H1 (cell line): Measurements from ENCODE around the gene SENP1. TPM values are rescaled to one million over a fixed set of nuclear protein-coding genes. Genes with fewer than 3 reads are reported as not detected.

Source experiments
- CTCF ChIA-PET: fragments of 300-600 bp; sonication (Branson Sonifier 250); formaldehyde crosslinking; loops from one replicate; lab custom pipeline; 2021; ENCODE audit not compliant: partially characterized antibody; lab: Charles Lee
- POLR2A ChIA-PET: fragments of 300-600 bp; sonication (Branson Sonifier 250); formaldehyde crosslinking; loops from one replicate; lab custom pipeline; 2021; ENCODE audit warnings: inconsistent platforms; ENCODE audit not compliant: partially characterized antibody; lab: Charles Lee
- DNase-seq, 2 experiments: peaks; one replicate each; pipeline versions ENCODE4 v3.0.0 to v3.0.0-alpha.2; 2010 to 2022; ENCODE audit warnings: low spot score in 2 of 2, low read depth in 1 of 2, mixed read lengths in 1 of 2
- FAIRE-seq: peaks from 2 replicates; lab custom pipeline; 2011; peaks lifted over from hg19 to GRCh38; lab: Jason Lieb, UNC
- H2AFZ ChIP-seq: 2 replicates; pipeline ENCODE4 v1.8.1; 2012; ENCODE audit warnings: low read length, inconsistent platforms
- H2AK5ac ChIP-seq: 2 replicates; pipeline ENCODE4 v1.6.1; 2013; ENCODE audit warnings: low read depth, low read length
- H2BK120ac ChIP-seq: replicated peaks from 2 replicates; pipeline ENCODE3; 2013; ENCODE audit warnings: low read depth, low read length, inconsistent platforms
- H2BK12ac ChIP-seq: 2 replicates; pipeline ENCODE4 v1.6.1; 2013; ENCODE audit warnings: low read depth, low read length
- H2BK15ac ChIP-seq: 2 replicates; pipeline ENCODE4 v1.6.1; 2013; ENCODE audit warnings: low read length
- H2BK20ac ChIP-seq: 2 replicates; pipeline ENCODE4 v1.6.1; 2013; ENCODE audit warnings: low read length
- H2BK5ac ChIP-seq: 2 replicates; pipeline ENCODE4 v1.6.1; 2013; ENCODE audit warnings: low read depth, low read length
- H3K14ac ChIP-seq: 2 replicates; pipeline ENCODE4 v1.6.1; 2013; ENCODE audit warnings: inconsistent platforms; ENCODE audit not compliant: insufficient read length
- H3K18ac ChIP-seq: 2 replicates; pipeline ENCODE4 v1.6.1; 2013; ENCODE audit warnings: low read length; ENCODE audit errors: extremely low read depth
- H3K23ac ChIP-seq: 2 replicates; pipeline ENCODE4 v1.6.1; 2013; ENCODE audit warnings: inconsistent platforms; ENCODE audit not compliant: insufficient read length
- H3K23me2 ChIP-seq: 2 replicates; pipeline ENCODE4 v1.6.1; 2013; ENCODE audit warnings: low read depth, low read length
- H3K27ac ChIP-seq: 2 replicates; pipeline ENCODE4 v1.6.1; 2011; ENCODE audit warnings: low read depth, low read length, inconsistent platforms
- H3K27me3 ChIP-seq, 4 experiments: replicated peaks in 1 of 4; 1 replicate in 1 of 4; 2 replicates in 3 of 4; pipeline versions ENCODE4 v1.6.1 to v1.8.1; 2011 to 2013; ENCODE audit warnings: low read length in 3 of 4, mild to moderate bottlenecking in 3 of 4, inconsistent platforms in 2 of 4, mixed read lengths in 2 of 4, moderate library complexity in 1 of 4; ENCODE audit not compliant: control insufficient read depth in 3 of 4, insufficient read depth in 3 of 4; ENCODE audit errors: extremely low read depth in 1 of 4
- H3K36me3 ChIP-seq, 4 experiments: 2 replicates each; pipeline versions ENCODE4 v1.6.1 to v1.8.1; 2011 to 2013; ENCODE audit warnings: mild to moderate bottlenecking in 4 of 4, low read length in 3 of 4, moderate library complexity in 2 of 4, control low read depth in 1 of 4, inconsistent platforms in 1 of 4; ENCODE audit not compliant: insufficient read depth in 4 of 4, control insufficient read depth in 2 of 4
- H3K4ac ChIP-seq: replicated peaks from 2 replicates; pipeline ENCODE3; 2013; ENCODE audit warnings: low read length, low read depth, mixed read lengths, inconsistent platforms; ENCODE audit not compliant: insufficient read length
- H3K4me1 ChIP-seq, 4 experiments: replicated peaks in 1 of 4; 1 replicate in 1 of 4; 2 replicates in 3 of 4; pipeline versions ENCODE4 v1.6.1 to v1.8.1; 2011 to 2013; ENCODE audit warnings: low read length in 3 of 4, inconsistent platforms in 2 of 4, mixed read lengths in 1 of 4; ENCODE audit not compliant: insufficient read depth in 4 of 4, control insufficient read depth in 3 of 4
- H3K4me2 ChIP-seq, 2 experiments: 2 replicates each; pipeline versions ENCODE4 v1.6.1 to v1.8.1; 2011 to 2013; ENCODE audit warnings: low read depth in 2 of 2, low read length in 2 of 2, control low read depth in 1 of 2, inconsistent platforms in 1 of 2, mild to moderate bottlenecking in 1 of 2; ENCODE audit not compliant: insufficient read depth in 1 of 2
- H3K4me3 ChIP-seq, 4 experiments: fragments of 200-600, 300-600 bp in 1 of 4; sonication (generic), shearing (Covaris generic), sonication (Bioruptor Twin) in 1 of 4; 2 replicates each; pipeline versions ENCODE4 v1.5.1 to v1.8.1; 2011 to 2016; ENCODE audit warnings: low read length in 4 of 4, low read depth in 3 of 4, control low read depth in 2 of 4, inconsistent platforms in 2 of 4, mild to moderate bottlenecking in 2 of 4, mixed read lengths in 1 of 4, moderate library complexity in 1 of 4; ENCODE audit not compliant: insufficient read depth in 2 of 4; ENCODE audit errors: extremely low read depth in 1 of 4
- H3K56ac ChIP-seq: replicated peaks from 2 replicates; pipeline ENCODE3; 2013; ENCODE audit warnings: low read depth, mild to moderate bottlenecking, mixed read lengths, low read length, inconsistent platforms; ENCODE audit not compliant: insufficient read length
- H3K79me1 ChIP-seq: 2 replicates; pipeline ENCODE4 v1.6.1; 2013; ENCODE audit warnings: low read depth, low read length, control low read depth
- H3K79me2 ChIP-seq, 2 experiments: 2 replicates each; pipeline versions ENCODE4 v1.6.1 to v1.8.1; 2012 to 2013; ENCODE audit warnings: low read length in 2 of 2, mild to moderate bottlenecking in 2 of 2, inconsistent platforms in 1 of 2; ENCODE audit not compliant: insufficient read depth in 2 of 2, control insufficient read depth in 1 of 2
- H3K9ac ChIP-seq, 4 experiments: replicated peaks in 1 of 4; 1 replicate in 1 of 4; 2 replicates in 3 of 4; pipeline versions ENCODE4 v1.6.1 to v1.8.1; 2011 to 2013; ENCODE audit warnings: low read depth in 3 of 4, low read length in 3 of 4, control low read depth in 2 of 4, mild to moderate bottlenecking in 2 of 4, moderate library complexity in 2 of 4, inconsistent platforms in 1 of 4; ENCODE audit errors: extremely low read depth in 1 of 4
- H3K9me3 ChIP-seq, 2 experiments: 2 replicates each; pipeline versions ENCODE4 v1.6.1 to v1.8.1; 2012 to 2013; ENCODE audit warnings: mild to moderate bottlenecking in 2 of 2, moderate library complexity in 2 of 2, control low read depth in 1 of 2, inconsistent platforms in 1 of 2, low read depth in 1 of 2, low read length in 1 of 2, mixed read lengths in 1 of 2; ENCODE audit not compliant: insufficient read depth in 2 of 2
- H4K20me1 ChIP-seq, 2 experiments: replicated peaks in 1 of 2; 2 replicates each; pipeline versions ENCODE3 to v1.8.1; 2011 to 2013; ENCODE audit warnings: inconsistent platforms in 2 of 2, low read length in 2 of 2, mild to moderate bottlenecking in 1 of 2; ENCODE audit not compliant: insufficient read depth in 2 of 2, control insufficient read depth in 1 of 2
- H4K5ac ChIP-seq: 2 replicates; pipeline ENCODE4 v1.6.1; 2013; ENCODE audit warnings: low read length, low read depth, mixed read lengths, inconsistent platforms; ENCODE audit not compliant: insufficient read length
- H4K8ac ChIP-seq: 2 replicates; pipeline ENCODE4 v1.8.0; 2013; ENCODE audit warnings: mild to moderate bottlenecking, moderate library complexity, low read length, inconsistent platforms; ENCODE audit not compliant: insufficient read depth; ENCODE audit errors: extremely low read depth
- H4K91ac ChIP-seq: replicated peaks from 2 replicates; pipeline ENCODE3; 2013; ENCODE audit warnings: low read length, mixed read lengths, inconsistent platforms; ENCODE audit not compliant: insufficient read length
- CEBPB ChIP-seq: IDR thresholded peaks from 2 replicates; pipeline ENCODE4 v1.6.1; 2012; ENCODE audit warnings: low read depth, low read length
- NANOG ChIP-seq: IDR thresholded peaks from 2 replicates; pipeline ENCODE4 v1.6.1; 2011; ENCODE audit warnings: low read length, low read depth, mild to moderate bottlenecking, inconsistent platforms; ENCODE audit not compliant: insufficient read depth, poor library complexity, severe bottlenecking
- NRF1 ChIP-seq: IDR thresholded peaks from 2 replicates; pipeline ENCODE4 v1.6.1; 2011; ENCODE audit warnings: mild to moderate bottlenecking, low read depth, low read length, improper control_type of control experiment
- POLR2A ChIP-seq, 2 experiments: IDR thresholded peaks; 1 replicate in 1 of 2; 2 replicates in 1 of 2; pipeline ENCODE4 v1.6.1; 2011; ENCODE audit warnings: low read depth in 2 of 2, low read length in 2 of 2, mild to moderate bottlenecking in 2 of 2; ENCODE audit errors: control extremely low read depth in 1 of 2
- RAD21 ChIP-seq, 2 experiments: IDR thresholded peaks in 1 of 2; conservative IDR thresholded peaks in 1 of 2; 2 replicates each; pipeline ENCODE4 v1.6.1; 2011; ENCODE audit warnings: low read depth in 2 of 2, low read length in 2 of 2, improper control_type of control experiment in 1 of 2, inconsistent platforms in 1 of 2, mild to moderate bottlenecking in 1 of 2, moderate library complexity in 1 of 2
- SIX5 ChIP-seq: IDR thresholded peaks from 2 replicates; pipeline ENCODE4 v1.6.1; 2011; ENCODE audit warnings: mild to moderate bottlenecking, low read depth, low read length
- SP1 ChIP-seq: IDR thresholded peaks from 2 replicates; pipeline ENCODE4 v1.6.1; 2011; ENCODE audit warnings: low read depth, low read length
- TBP ChIP-seq: IDR thresholded peaks from 2 replicates; pipeline ENCODE4 v1.6.1; 2011; ENCODE audit warnings: low read depth, low read length, improper control_type of control experiment
- WGBS, 2 experiments: shearing (Covaris generic) in 1 of 2; methylation state at CpG; one replicate each; pipeline versions ENCODE4 v1.1.6 to v1.1.7; 2013 to 2015; ENCODE audit warnings: low lambda C conversion rate in 2 of 2, mixed read lengths in 2 of 2, inconsistent platforms in 1 of 2, low coverage in 1 of 2, missing lambda C conversion rate in 1 of 2; ENCODE audit not compliant: insufficient replicate concordance in 2 of 2, insufficient coverage in 1 of 2, insufficient read length in 1 of 2; ENCODE audit errors: extremely low coverage in 1 of 2, missing lambda C conversion rate in 1 of 2; 5-methylcytosine and 5-hydroxymethylcytosine counted together
- polyA plus RNA-seq, 7 experiments: library from polyadenylated mRNA; depleted of rRNA in 3 of 7; stranded (reverse) in 5 of 7; unstranded in 2 of 7; fragments of >200 nt in 5 of 7; fragments of 200-250 nt in 2 of 7; gene quantifications; 1 replicate in 5 of 7; 2 replicates in 1 of 7; 4 replicates in 1 of 7; pipeline versions ENCODE4 v1.2.1 to v1.2.3, GENCODE V29; 2011 to 2013; ENCODE audit warnings: missing spikeins in 2 of 7, mixed read lengths in 2 of 7
- total RNA-seq: library from RNA; stranded (reverse); fragmentation: NEBNext Ultra II Directional; extraction: Animal tissue kit (Norgen Biotek cat#: 25700); gene quantifications from 2 replicates; pipeline ENCODE4 v1.2.1, GENCODE V29; 2021

The SENP1 gene
- total and polyA plus RNA-seq, 2 of the 8 experiments (the other 6 are each of a cell fraction or from before 2014, with no cell fraction given): 14.2 to 31.5 TPM

DNA sequence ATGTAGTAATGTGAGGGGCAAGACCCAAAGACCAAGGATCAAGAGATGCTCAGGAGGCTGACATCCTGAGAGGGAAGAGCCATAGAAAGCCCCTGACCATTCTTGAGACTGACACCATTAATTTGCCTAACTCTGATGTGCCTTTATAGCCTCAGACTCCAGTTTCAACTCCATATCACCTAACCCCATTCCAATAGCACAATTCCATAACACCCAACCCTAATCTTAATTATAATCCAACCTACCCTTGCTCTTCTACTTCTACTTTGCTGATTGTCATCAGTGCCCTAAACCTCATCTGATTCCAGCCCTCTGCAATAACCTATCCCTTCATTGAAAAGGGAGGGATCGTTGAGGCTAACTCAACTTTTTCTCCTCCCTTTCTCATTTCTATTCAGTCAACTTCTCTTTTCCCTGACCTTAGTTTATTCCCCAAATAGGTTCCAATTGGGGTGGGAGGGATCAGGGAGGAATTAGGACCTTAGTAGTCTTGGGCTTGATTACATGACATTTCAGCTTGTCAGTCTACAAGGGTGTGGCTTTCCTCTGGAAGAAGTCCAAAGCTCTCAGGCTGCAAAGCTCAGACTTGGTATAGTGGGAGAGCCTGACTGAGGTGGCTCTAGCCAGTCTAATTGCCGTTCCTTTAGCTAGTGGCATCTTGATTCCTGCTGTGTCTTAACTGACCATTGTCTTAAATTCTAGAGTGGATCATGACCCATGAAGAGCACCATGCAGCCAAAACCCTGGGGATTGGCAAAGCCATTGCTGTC lies 16.4 kb upstream of the SENP1 start:
- no peak overlapping the region for H2BK15ac ChIP-seq
- no peak overlapping the region for H3K4ac ChIP-seq
- H3K4me1 ChIP-seq: peaks cover 0 to 7% (median 2%) of the 10 kb centered on the region in 4 experiments; a peak in 2 of 7 replicates
- TF ChIP-seq NANOG (no peak), POLR2A (IDR thresholded peaks at IDR 0.05; ENCODE audit: control extremely low read depth in 1 of 2, low read depth in 2 of 2, low read length in 2 of 2) (no peak), NRF1 (no peak), TBP (no peak), CEBPB (no peak), SIX5 (no peak), RAD21 (IDR thresholded peaks at IDR 0.05 in 1 of 2, conservative IDR thresholded peaks at IDR 0.05 in 1 of 2; ENCODE audit: low read depth in 2 of 2, low read length in 2 of 2) (no peak), SP1 (no peak)
- CTCF ChIA-PET: no interaction called here
- H3K56ac ChIP-seq: no peak overlapping the region
- peaks cover 2% of the 10 kb centered on the region; the same call in 1 of the 2 replicates for H3K23me2 ChIP-seq
- H3K79me1 ChIP-seq: peaks cover 3% of the 10 kb centered on the region; the same call in 1 of the 2 replicates
- H2BK120ac ChIP-seq: no peak overlapping the region
- no peak overlapping the region for H3K23ac ChIP-seq
- no peak overlapping the region for H2AK5ac ChIP-seq
- H3K36me3 ChIP-seq: peaks cover 7 to 43% (median 31%) of the 10 kb centered on the region in 4 experiments
- H2BK12ac ChIP-seq: no peak overlapping the region
- H2BK20ac ChIP-seq: no peak overlapping the region
- H4K20me1 ChIP-seq: peaks cover 0 to 3% of the 10 kb centered on the region in 2 experiments
- no peak overlapping the region for H3K14ac ChIP-seq
- H3K18ac ChIP-seq: no peak overlapping the region
- H3K27me3 ChIP-seq: no peaks in the 10 kb centered on the region
- POLR2A ChIA-PET: interaction anchor here (0.6 to 3.8 kb wide), 2 partner anchors 14 to 31 kb away, joined by 3 to 56 read pairs; partner anchors contain the start of gene SENP1
- H4K91ac ChIP-seq: no peak overlapping the region
- peaks cover 4 to 26% of the 10 kb centered on the region in 2 experiments; a peak in 3 of 4 replicates for H3K79me2 ChIP-seq
- no peak overlapping the region for H2BK5ac ChIP-seq
- H3K4me2 ChIP-seq: no peak overlapping the region
- FAIRE-seq: no peak
- WGBS, 2 experiments: 82% methylated on average over 2 of the region's 2 CpGs; no CpG with 5 or more reads in 1 of the 2 experiments
- H4K8ac ChIP-seq: no peak overlapping the region
- no peak overlapping the region for H3K9ac ChIP-seq
- H2AFZ ChIP-seq: no peak overlapping the region
- no peaks in the 10 kb centered on the region for H3K9me3 ChIP-seq
- H3K27ac ChIP-seq: no peak overlapping the region
- DNase-seq: no peak
- H4K5ac ChIP-seq: no peak overlapping the region
- H3K4me3 ChIP-seq: no peak overlapping the region
